ENCODE measurements around the gene ZNF398.

DNA sequence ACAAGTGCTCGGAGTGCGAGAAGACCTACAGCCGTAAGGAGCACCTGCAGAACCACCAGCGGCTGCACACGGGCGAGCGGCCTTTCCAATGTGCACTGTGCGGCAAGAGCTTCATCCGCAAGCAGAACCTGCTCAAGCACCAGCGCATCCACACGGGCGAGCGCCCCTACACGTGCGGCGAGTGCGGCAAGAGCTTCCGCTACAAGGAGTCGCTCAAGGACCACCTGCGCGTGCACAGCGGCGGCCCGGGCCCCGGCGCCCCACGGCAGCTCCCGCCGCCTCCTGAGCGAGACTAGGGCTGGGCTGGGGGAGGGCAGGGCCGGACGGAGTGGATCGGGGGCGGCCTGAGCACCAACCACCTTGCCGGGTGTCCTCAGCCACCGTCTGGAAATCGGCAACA is 77.1 kb downstream of the ZNF398 start:
- TF ChIP-seq POLR2A (IDR thresholded peaks at IDR 0.05) = no peak
- TF ChIP-seq, protein P1, sequence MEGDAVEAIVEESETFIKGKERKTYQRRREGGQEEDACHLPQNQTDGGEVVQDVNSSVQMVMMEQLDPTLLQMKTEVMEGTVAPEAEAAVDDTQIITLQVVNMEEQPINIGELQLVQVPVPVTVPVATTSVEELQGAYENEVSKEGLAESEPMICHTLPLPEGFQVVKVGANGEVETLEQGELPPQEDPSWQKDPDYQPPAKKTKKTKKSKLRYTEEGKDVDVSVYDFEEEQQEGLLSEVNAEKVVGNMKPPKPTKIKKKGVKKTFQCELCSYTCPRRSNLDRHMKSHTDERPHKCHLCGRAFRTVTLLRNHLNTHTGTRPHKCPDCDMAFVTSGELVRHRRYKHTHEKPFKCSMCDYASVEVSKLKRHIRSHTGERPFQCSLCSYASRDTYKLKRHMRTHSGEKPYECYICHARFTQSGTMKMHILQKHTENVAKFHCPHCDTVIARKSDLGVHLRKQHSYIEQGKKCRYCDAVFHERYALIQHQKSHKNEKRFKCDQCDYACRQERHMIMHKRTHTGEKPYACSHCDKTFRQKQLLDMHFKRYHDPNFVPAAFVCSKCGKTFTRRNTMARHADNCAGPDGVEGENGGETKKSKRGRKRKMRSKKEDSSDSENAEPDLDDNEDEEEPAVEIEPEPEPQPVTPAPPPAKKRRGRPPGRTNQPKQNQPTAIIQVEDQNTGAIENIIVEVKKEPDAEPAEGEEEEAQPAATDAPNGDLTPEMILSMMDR (IDR thresholded peaks at IDR 0.05) = no peak
